ENCODE data around the gene ANP32B.

DNA sequence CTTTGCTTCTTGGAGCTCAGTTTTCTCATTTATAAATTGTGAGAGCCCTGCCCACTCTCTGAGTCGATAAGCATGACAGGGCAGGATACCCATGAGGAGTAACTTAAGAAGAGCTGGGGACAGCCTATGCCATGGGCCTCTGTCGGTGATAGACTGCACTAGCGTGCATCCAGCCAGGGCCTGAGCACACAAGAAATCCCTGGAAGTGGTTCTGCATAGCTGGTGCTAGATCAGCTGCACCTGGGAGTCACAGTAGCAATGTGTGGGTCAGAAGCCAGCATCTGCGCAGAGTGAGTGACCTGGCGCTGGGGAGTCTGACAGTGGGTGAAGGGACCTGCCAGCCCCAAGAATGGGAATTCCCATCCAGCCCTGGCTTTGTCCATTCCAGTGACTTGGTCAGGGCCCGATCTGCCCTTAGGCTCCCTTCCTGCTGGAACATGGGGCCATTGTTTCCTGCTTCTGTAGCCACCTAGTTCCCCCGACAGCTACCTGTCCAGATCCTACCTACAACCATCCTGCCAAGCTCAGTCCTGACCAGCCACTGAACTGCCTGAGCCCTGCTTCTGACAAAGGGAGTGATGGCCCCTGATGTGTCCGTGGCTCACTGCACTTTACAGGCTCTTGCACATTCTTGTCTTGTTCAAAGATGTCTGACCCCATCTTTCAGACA is 37.5 kb downstream of the ANP32B start:
- TF ChIP-seq, protein P1, sequence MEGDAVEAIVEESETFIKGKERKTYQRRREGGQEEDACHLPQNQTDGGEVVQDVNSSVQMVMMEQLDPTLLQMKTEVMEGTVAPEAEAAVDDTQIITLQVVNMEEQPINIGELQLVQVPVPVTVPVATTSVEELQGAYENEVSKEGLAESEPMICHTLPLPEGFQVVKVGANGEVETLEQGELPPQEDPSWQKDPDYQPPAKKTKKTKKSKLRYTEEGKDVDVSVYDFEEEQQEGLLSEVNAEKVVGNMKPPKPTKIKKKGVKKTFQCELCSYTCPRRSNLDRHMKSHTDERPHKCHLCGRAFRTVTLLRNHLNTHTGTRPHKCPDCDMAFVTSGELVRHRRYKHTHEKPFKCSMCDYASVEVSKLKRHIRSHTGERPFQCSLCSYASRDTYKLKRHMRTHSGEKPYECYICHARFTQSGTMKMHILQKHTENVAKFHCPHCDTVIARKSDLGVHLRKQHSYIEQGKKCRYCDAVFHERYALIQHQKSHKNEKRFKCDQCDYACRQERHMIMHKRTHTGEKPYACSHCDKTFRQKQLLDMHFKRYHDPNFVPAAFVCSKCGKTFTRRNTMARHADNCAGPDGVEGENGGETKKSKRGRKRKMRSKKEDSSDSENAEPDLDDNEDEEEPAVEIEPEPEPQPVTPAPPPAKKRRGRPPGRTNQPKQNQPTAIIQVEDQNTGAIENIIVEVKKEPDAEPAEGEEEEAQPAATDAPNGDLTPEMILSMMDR (IDR thresholded peaks at IDR 0.05; ENCODE audit: low read length), result no peak
- no peak for TF ChIP-seq EZH2 (IDR thresholded peaks at IDR 0.05; ENCODE audit: borderline replicate concordance, low read length)

Measured in OCI-LY1 (cell line).